HCT116 (cell line): ENCODE measurements around the gene WDR90. TPM values are rescaled to one million over a fixed set of nuclear protein-coding genes. Genes with fewer than 3 reads are reported as not detected.

Experiments
- ATAC-seq: fragments of 200-7000 bp; cut with Tn5 transposase; 2 replicates; pipeline ENCODE4 v1.9.1; 2020; ENCODE audit warnings: mild to moderate bottlenecking, moderate library complexity
- BruUV-seq: library from RNA; stranded (reverse); fragments of 400-500 nt; replicated peaks from 2 replicates; lab custom pipeline; 2021; lab: Mats Ljungman, UMichigan
- CTCF ChIA-PET: fragments of 300-600 bp; sonication (Branson Sonifier 250); formaldehyde crosslinking; loops from one replicate; lab custom pipeline; 2021; ENCODE audit warnings: antibody characterized with exemption; lab: Charles Lee
- POLR2A ChIA-PET: fragments of 300-600, 350-600 bp; sonication (Branson Sonifier 250); formaldehyde crosslinking; loops from one replicate; lab custom pipeline; 2021; ENCODE audit warnings: antibody characterized with exemption; lab: Charles Lee
- RAD21 ChIA-PET, 2 experiments: fragments of 300-600 bp; sonication (Branson Sonifier 250); formaldehyde crosslinking; loops; one replicate each; lab custom pipeline; 2023; ENCODE audit warnings: low total read pairs in 2 of 2; ENCODE audit not compliant: uncharacterized antibody in 2 of 2, unreplicated experiment in 2 of 2, low non-redundant PET in 1 of 2; lab: Charles Lee
- DNase-seq: peaks from one replicate; pipeline ENCODE4 v3.0.0-alpha.2; 2010; ENCODE audit warnings: low read depth, low spot score
- H2AFZ ChIP-seq: fragments of 200-600 bp; shearing (Covaris generic), sonication (generic); 2 replicates; pipeline ENCODE4 v1.6.1; 2017; ENCODE audit warnings: low read depth, mixed run types, mixed read lengths, antibody characterized with exemption, low read length; ENCODE audit not compliant: poor library complexity, severe bottlenecking
- H3K27ac ChIP-seq: 2 replicates; pipeline ENCODE4 v1.5.1; 2012; ENCODE audit warnings: low read depth, low read length
- H3K27me3 ChIP-seq: fragments of 200-600 bp; sonication (generic); 2 replicates; pipeline ENCODE4 v1.6.1; 2016; ENCODE audit warnings: mixed run types, low read length, mixed read lengths; ENCODE audit not compliant: insufficient read depth
- H3K36me3 ChIP-seq, 2 experiments: fragments of 200-500 bp in 1 of 2; fragments of 200-600 bp in 1 of 2; sonication (Bioruptor generic) in 1 of 2; sonication (generic) in 1 of 2; 2 replicates each; pipeline versions ENCODE4 v1.5.1 to v1.6.1; 2014 to 2016; ENCODE audit warnings: low read length in 2 of 2, inconsistent platforms in 1 of 2, mixed read lengths in 1 of 2, mixed run types in 1 of 2; ENCODE audit not compliant: insufficient read depth in 2 of 2, control insufficient read depth in 1 of 2
- H3K4me1 ChIP-seq, 2 experiments: fragments of 200-600 bp in 1 of 2; sonication (generic) in 1 of 2; 2 replicates each; pipeline versions ENCODE4 v1.5.1 to v1.6.1; 2012 to 2017; ENCODE audit warnings: low read length in 2 of 2, inconsistent platforms in 1 of 2, mild to moderate bottlenecking in 1 of 2, mixed read lengths in 1 of 2, mixed run types in 1 of 2, moderate library complexity in 1 of 2; ENCODE audit not compliant: insufficient read depth in 2 of 2, control insufficient read depth in 1 of 2
- H3K4me2 ChIP-seq: fragments of 200-600 bp; sonication (generic); 2 replicates; pipeline ENCODE4 v1.6.1; 2017; ENCODE audit warnings: mixed run types, low read length, mixed read lengths
- H3K4me3 ChIP-seq, 2 experiments: fragments of 200-600 bp in 1 of 2; sonication (generic) in 1 of 2; replicated peaks in 1 of 2; 2 replicates each; pipeline ENCODE4 v1.5.1; 2011 to 2016; ENCODE audit warnings: low read length in 2 of 2, control low read depth in 1 of 2, low read depth in 1 of 2, mild to moderate bottlenecking in 1 of 2, mixed read lengths in 1 of 2, mixed run types in 1 of 2
- H3K79me2 ChIP-seq: fragments of 200-600 bp; sonication (generic); 2 replicates; pipeline ENCODE4 v1.6.1; 2017; ENCODE audit warnings: mild to moderate bottlenecking, mixed run types, low read length, moderate library complexity, mixed read lengths; ENCODE audit not compliant: insufficient read depth
- H3K9ac ChIP-seq: fragments of 200-600 bp; sonication (generic); 2 replicates; pipeline ENCODE4 v1.6.1; 2016; ENCODE audit warnings: low read length, mixed read lengths
- H3K9me2 ChIP-seq: fragments of 200-600 bp; sonication (generic), shearing (Covaris generic); 2 replicates; pipeline ENCODE4 v1.6.1; 2017; ENCODE audit warnings: mixed run types, mild to moderate bottlenecking, moderate library complexity; ENCODE audit not compliant: insufficient read depth
- H3K9me3 ChIP-seq, 2 experiments: fragments of 200-500 bp in 1 of 2; fragments of 200-600 bp in 1 of 2; sonication (Bioruptor generic) in 1 of 2; sonication (generic) in 1 of 2; 2 replicates each; pipeline ENCODE4 v1.6.1; 2014 to 2017; ENCODE audit warnings: low read length in 2 of 2, mixed read lengths in 2 of 2, inconsistent platforms in 1 of 2, low read depth in 1 of 2, mild to moderate bottlenecking in 1 of 2, mixed run types in 1 of 2, moderate library complexity in 1 of 2; ENCODE audit not compliant: control insufficient read depth in 1 of 2, insufficient read depth in 1 of 2
- H4K20me1 ChIP-seq: fragments of 200-600 bp; sonication (generic), shearing (Covaris generic); 2 replicates; pipeline ENCODE4 v1.6.1; 2017; ENCODE audit warnings: mixed run types, mild to moderate bottlenecking, moderate library complexity; ENCODE audit not compliant: insufficient read depth
- CEBPB ChIP-seq: IDR thresholded peaks from 2 replicates; pipeline ENCODE4 v1.6.1; 2012; ENCODE audit warnings: low read depth
- EGR1 ChIP-seq: IDR thresholded peaks from 2 replicates; pipeline ENCODE4 v1.6.1; 2012; ENCODE audit warnings: low read depth
- ELF1 ChIP-seq: IDR thresholded peaks from 2 replicates; pipeline ENCODE4 v1.6.1; 2012; ENCODE audit warnings: low read depth, borderline replicate concordance
- EZH2 ChIP-seq: fragments of 200-600 bp; sonication (generic); IDR thresholded peaks from 2 replicates; pipeline ENCODE4 v1.6.1; 2017; ENCODE audit warnings: antibody characterized with exemption, mixed run types
- FOSL1 ChIP-seq: IDR thresholded peaks from 2 replicates; pipeline ENCODE4 v1.6.1; 2012; ENCODE audit warnings: low read depth
- JUND ChIP-seq: IDR thresholded peaks from 2 replicates; pipeline ENCODE4 v1.6.1; 2012
- POLR2AphosphoS5 ChIP-seq: IDR thresholded peaks from 2 replicates; pipeline ENCODE4 v1.6.1; 2011; ENCODE audit warnings: mild to moderate bottlenecking, low read depth, low read length, moderate library complexity
- RAD21 ChIP-seq: IDR thresholded peaks from 2 replicates; pipeline ENCODE4 v1.6.1; 2012; ENCODE audit warnings: low read depth, mild to moderate bottlenecking
- SIN3A ChIP-seq: IDR thresholded peaks from 2 replicates; pipeline ENCODE4 v1.6.1; 2012; ENCODE audit warnings: low read depth
- SP1 ChIP-seq: IDR thresholded peaks from 2 replicates; pipeline ENCODE4 v1.6.1; 2012; ENCODE audit warnings: low read depth
- SRF ChIP-seq: IDR thresholded peaks from 2 replicates; pipeline ENCODE4 v1.6.1; 2012; ENCODE audit warnings: low read depth
- YY1 ChIP-seq: IDR thresholded peaks from 2 replicates; pipeline ENCODE4 v1.6.1; 2011; ENCODE audit warnings: low read length, low read depth, moderate library complexity, mild to moderate bottlenecking; ENCODE audit not compliant: insufficient replicate concordance; ENCODE audit errors: extremely low read depth
- ZFX ChIP-seq: fragments of 450-650 bp; IDR thresholded peaks from 2 replicates; pipeline ENCODE4 v1.6.1; 2017
- ZNF274 ChIP-seq: fragments of 200-500 bp; sonication (Bioruptor generic); IDR thresholded peaks from 2 replicates; pipeline ENCODE4 v1.6.1; 2014; ENCODE audit warnings: mild to moderate bottlenecking, low read depth, low read length, inconsistent platforms
- intact Hi-C: fragments of 100-400 bp; cut with micrococcal nuclease; formaldehyde crosslinking; loops from 2 replicates; pipeline ENCODE4 v1.10.0; 2022
- total RNA-seq: library from RNA; stranded (reverse); gene quantifications from one replicate; pipeline ENCODE4 v1.2.1, GENCODE V29; 2021; ENCODE audit not compliant: unreplicated experiment
- TF ChIP-seq, protein P1 (sequence below): IDR thresholded peaks from 2 replicates; pipeline ENCODE4 v1.6.1; 2012
- TF ChIP-seq, protein P2 (sequence below), 3 experiments: fragments of 200-600 bp in 1 of 3; sonication (generic) in 1 of 3; IDR thresholded peaks in 2 of 3; conservative IDR thresholded peaks in 1 of 3; 2 replicates each; pipeline ENCODE4 v1.5.1; 2012 to 2017; ENCODE audit warnings: low read depth in 2 of 3, low read length in 2 of 3, antibody characterized with exemption in 1 of 3, borderline replicate concordance in 1 of 3, control low read depth in 1 of 3, mild to moderate bottlenecking in 1 of 3, mixed read lengths in 1 of 3, mixed run types in 1 of 3, moderate library complexity in 1 of 3; ENCODE audit not compliant: insufficient read depth in 1 of 3
- TF ChIP-seq, protein P3 (sequence below): IDR thresholded peaks from 2 replicates; pipeline ENCODE4 v1.6.1; 2012; ENCODE audit warnings: low read depth
- TF ChIP-seq, protein P4 (sequence below): IDR thresholded peaks from 2 replicates; pipeline ENCODE4 v1.6.1; 2011; ENCODE audit warnings: mild to moderate bottlenecking, low read length, moderate library complexity; ENCODE audit not compliant: insufficient replicate concordance; ENCODE audit errors: extremely low read depth

Gene WDR90
- total RNA-seq, 1 experiment from 2014 or later: 73.7 TPM

DNA sequence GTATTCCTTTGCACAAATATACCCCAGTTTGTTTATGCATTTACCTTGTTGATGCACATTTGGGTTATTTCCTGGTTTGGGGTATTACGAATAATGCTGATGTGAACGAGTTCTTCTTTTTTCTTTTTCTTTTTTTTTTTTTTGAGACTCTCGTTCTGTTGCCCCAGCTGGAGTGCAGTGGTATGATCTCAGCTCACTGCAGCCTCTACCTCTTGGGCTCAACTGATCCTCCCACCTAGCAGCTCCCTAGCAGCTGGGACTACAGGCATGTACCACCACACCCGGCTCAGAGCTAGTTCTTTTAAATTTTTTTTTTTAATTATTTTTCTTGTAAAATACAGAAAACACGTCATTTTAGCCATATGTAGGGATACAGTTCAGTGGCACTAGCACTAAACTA lies 45.2 kb upstream of the WDR90 start:
- Histone ChIP-seq H3K36me3 (peaks cover 0 to 3% of the 10 kb centered on the region in 2 experiments; a peak in 1 of 4 replicates), H3K27me3 (no peaks in the 10 kb centered on the region), H3K27ac (no peak overlapping the region), H3K9ac (no peak overlapping the region), H3K79me2 (peaks cover 4% of the 10 kb centered on the region; the same call in 1 of the 2 replicates), H3K4me2 (no peak overlapping the region)
- RAD21 ChIA-PET: no interaction called here
- DNase-seq: no peak
- ATAC-seq: no peak
- no peak for TF ChIP-seq YY1
- TF ChIP-seq JUND: no peak
- TF ChIP-seq ZNF274: no peak
- no peak for TF ChIP-seq CEBPB
- TF ChIP-seq, protein P1, sequence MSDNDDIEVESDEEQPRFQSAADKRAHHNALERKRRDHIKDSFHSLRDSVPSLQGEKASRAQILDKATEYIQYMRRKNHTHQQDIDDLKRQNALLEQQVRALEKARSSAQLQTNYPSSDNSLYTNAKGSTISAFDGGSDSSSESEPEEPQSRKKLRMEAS: no peak
- TF ChIP-seq EZH2: no peak
- no peak for TF ChIP-seq SIN3A
- TF ChIP-seq ZFX: no peak
- no peak for TF ChIP-seq EGR1
- TF ChIP-seq, protein P2, sequence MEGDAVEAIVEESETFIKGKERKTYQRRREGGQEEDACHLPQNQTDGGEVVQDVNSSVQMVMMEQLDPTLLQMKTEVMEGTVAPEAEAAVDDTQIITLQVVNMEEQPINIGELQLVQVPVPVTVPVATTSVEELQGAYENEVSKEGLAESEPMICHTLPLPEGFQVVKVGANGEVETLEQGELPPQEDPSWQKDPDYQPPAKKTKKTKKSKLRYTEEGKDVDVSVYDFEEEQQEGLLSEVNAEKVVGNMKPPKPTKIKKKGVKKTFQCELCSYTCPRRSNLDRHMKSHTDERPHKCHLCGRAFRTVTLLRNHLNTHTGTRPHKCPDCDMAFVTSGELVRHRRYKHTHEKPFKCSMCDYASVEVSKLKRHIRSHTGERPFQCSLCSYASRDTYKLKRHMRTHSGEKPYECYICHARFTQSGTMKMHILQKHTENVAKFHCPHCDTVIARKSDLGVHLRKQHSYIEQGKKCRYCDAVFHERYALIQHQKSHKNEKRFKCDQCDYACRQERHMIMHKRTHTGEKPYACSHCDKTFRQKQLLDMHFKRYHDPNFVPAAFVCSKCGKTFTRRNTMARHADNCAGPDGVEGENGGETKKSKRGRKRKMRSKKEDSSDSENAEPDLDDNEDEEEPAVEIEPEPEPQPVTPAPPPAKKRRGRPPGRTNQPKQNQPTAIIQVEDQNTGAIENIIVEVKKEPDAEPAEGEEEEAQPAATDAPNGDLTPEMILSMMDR (IDR thresholded peaks at IDR 0.05 in 2 of 3, conservative IDR thresholded peaks at IDR 0.05 in 1 of 3; ENCODE audit: borderline replicate concordance in 1 of 3, insufficient read depth in 1 of 3, low read depth in 2 of 3, low read length in 2 of 3): no peak
- no peak for TF ChIP-seq RAD21
- TF ChIP-seq, protein P3, sequence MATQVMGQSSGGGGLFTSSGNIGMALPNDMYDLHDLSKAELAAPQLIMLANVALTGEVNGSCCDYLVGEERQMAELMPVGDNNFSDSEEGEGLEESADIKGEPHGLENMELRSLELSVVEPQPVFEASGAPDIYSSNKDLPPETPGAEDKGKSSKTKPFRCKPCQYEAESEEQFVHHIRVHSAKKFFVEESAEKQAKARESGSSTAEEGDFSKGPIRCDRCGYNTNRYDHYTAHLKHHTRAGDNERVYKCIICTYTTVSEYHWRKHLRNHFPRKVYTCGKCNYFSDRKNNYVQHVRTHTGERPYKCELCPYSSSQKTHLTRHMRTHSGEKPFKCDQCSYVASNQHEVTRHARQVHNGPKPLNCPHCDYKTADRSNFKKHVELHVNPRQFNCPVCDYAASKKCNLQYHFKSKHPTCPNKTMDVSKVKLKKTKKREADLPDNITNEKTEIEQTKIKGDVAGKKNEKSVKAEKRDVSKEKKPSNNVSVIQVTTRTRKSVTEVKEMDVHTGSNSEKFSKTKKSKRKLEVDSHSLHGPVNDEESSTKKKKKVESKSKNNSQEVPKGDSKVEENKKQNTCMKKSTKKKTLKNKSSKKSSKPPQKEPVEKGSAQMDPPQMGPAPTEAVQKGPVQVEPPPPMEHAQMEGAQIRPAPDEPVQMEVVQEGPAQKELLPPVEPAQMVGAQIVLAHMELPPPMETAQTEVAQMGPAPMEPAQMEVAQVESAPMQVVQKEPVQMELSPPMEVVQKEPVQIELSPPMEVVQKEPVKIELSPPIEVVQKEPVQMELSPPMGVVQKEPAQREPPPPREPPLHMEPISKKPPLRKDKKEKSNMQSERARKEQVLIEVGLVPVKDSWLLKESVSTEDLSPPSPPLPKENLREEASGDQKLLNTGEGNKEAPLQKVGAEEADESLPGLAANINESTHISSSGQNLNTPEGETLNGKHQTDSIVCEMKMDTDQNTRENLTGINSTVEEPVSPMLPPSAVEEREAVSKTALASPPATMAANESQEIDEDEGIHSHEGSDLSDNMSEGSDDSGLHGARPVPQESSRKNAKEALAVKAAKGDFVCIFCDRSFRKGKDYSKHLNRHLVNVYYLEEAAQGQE: no peak
- no peak for TF ChIP-seq FOSL1
- TF ChIP-seq, protein P4, sequence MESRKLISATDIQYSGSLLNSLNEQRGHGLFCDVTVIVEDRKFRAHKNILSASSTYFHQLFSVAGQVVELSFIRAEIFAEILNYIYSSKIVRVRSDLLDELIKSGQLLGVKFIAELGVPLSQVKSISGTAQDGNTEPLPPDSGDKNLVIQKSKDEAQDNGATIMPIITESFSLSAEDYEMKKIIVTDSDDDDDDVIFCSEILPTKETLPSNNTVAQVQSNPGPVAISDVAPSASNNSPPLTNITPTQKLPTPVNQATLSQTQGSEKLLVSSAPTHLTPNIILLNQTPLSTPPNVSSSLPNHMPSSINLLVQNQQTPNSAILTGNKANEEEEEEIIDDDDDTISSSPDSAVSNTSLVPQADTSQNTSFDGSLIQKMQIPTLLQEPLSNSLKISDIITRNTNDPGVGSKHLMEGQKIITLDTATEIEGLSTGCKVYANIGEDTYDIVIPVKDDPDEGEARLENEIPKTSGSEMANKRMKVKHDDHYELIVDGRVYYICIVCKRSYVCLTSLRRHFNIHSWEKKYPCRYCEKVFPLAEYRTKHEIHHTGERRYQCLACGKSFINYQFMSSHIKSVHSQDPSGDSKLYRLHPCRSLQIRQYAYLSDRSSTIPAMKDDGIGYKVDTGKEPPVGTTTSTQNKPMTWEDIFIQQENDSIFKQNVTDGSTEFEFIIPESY: no peak
- TF ChIP-seq SRF: no peak
- no peak for TF ChIP-seq POLR2AphosphoS5
- no peak for TF ChIP-seq SP1
- no peak for TF ChIP-seq ELF1
- TF ChIP-seq, all 23 proteins: peak for 0
- Histone ChIP-seq H3K4me3 (no peak overlapping the region), H3K9me3 (no peaks in the 10 kb centered on the region), H4K20me1 (no peaks in the 10 kb centered on the region), H3K9me2 (no peaks in the 10 kb centered on the region), H3K4me1 (no peaks in the 10 kb centered on the region), H2AFZ (no peak overlapping the region)
- POLR2A ChIA-PET: no interaction called here
- no TSS peak for BruUV-seq
- intact Hi-C loops: no loop called here
- CTCF ChIA-PET: no interaction called here
